ENCODE measurements around the gene PTPRG. TPM values are rescaled to one million over a fixed set of nuclear protein-coding genes. Genes with fewer than 3 reads are reported as not detected.

PTPRG gene
- total RNA-seq, 1 donor: 148 TPM

- Histone ChIP-seq H3K4me1 (ENCODE audit: insufficient read depth, low read length) (peaks cover 28% of the 10 kb centered on the region), H3K79me2 (ENCODE audit: insufficient read depth, low read length) (peaks cover 64% of the 10 kb centered on the region), H3K27ac (ENCODE audit: low read depth, low read length) (peak overlapping the region; percentile 87), H2AFZ (ENCODE audit: low read length) (peak overlapping the region; percentile 80), H3K36me3 (ENCODE audit: insufficient read depth, low read length) (no peaks in the 10 kb centered on the region), H3K27me3 (ENCODE audit: insufficient read depth, low read length) (no peaks in the 10 kb centered on the region), H3K4me2 (ENCODE audit: insufficient read depth, low read length) (peak overlapping the region; percentile 96), H3K4me3 (ENCODE audit: insufficient read depth, low read length) (peak overlapping the region; percentile 92), H3K9me3 (ENCODE audit: low read depth, low read length) (no peaks in the 10 kb centered on the region), H4K20me1 (ENCODE audit: insufficient read depth, low read length) (peaks cover 9% of the 10 kb centered on the region)
- TF ChIP-seq, protein P1, sequence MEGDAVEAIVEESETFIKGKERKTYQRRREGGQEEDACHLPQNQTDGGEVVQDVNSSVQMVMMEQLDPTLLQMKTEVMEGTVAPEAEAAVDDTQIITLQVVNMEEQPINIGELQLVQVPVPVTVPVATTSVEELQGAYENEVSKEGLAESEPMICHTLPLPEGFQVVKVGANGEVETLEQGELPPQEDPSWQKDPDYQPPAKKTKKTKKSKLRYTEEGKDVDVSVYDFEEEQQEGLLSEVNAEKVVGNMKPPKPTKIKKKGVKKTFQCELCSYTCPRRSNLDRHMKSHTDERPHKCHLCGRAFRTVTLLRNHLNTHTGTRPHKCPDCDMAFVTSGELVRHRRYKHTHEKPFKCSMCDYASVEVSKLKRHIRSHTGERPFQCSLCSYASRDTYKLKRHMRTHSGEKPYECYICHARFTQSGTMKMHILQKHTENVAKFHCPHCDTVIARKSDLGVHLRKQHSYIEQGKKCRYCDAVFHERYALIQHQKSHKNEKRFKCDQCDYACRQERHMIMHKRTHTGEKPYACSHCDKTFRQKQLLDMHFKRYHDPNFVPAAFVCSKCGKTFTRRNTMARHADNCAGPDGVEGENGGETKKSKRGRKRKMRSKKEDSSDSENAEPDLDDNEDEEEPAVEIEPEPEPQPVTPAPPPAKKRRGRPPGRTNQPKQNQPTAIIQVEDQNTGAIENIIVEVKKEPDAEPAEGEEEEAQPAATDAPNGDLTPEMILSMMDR (IDR thresholded peaks at IDR 0.05; ENCODE audit: extremely low read depth, low read depth, low read length): no peak
- DNase-seq (ENCODE audit: insufficient read length, low spot score, missing footprints): peak; percentile 88
Observed at GRCh38 chr3:61563313-61564271, 2.2 kb downstream of the PTPRG start.

DNA sequence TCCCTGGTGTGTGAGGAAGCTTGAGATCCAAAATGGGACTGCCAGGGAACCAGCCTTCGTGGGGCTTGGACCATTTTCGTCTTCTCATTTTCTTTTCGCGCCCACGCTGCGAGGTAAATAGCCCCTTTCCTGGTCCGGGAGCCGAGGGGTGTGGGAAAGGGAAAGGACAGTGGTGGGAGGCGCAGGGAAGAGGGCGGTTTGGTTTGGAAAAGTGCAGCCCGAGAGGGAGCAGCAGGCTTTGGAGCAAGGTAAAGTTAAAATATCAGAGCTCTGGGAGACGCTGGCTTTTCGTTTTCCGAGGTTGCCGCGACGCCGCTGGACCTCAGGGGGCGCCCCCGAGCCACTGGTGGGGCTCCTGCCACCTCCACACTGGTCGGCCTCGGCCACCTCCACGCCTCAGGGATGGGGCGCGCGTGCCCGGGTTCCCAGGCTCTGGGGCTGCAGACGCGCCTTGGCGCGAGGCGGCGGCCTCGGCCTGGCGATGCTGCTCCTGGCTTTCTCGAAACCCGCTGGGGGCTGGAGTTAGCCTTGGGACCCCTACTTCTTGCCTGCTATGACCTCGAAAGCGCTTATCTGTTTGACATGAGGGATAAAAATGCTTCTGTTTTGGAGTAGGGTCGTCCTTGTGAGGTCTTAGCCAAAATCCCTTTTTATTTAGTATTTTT, 3.2 kb downstream of the PTPRG start:
- no peaks in the 10 kb centered on the region for H3K36me3 ChIP-seq (ENCODE audit: insufficient read depth, low read length)
- peak overlapping the region; percentile 87 for H3K27ac ChIP-seq (ENCODE audit: low read depth, low read length)
- H3K27me3 ChIP-seq (ENCODE audit: insufficient read depth, low read length): no peaks in the 10 kb centered on the region
- peak overlapping the region; percentile 96 for H3K4me2 ChIP-seq (ENCODE audit: insufficient read depth, low read length)
- peaks cover 9% of the 10 kb centered on the region for H4K20me1 ChIP-seq (ENCODE audit: insufficient read depth, low read length)
- peak; percentile 95 for DNase-seq (ENCODE audit: insufficient read length, low spot score, missing footprints)
- peak overlapping the region; percentile 92 for H3K4me3 ChIP-seq (ENCODE audit: insufficient read depth, low read length)
- H3K79me2 ChIP-seq (ENCODE audit: insufficient read depth, low read length): peaks cover 72% of the 10 kb centered on the region
- H3K4me1 ChIP-seq (ENCODE audit: insufficient read depth, low read length): peaks cover 24% of the 10 kb centered on the region
- TF ChIP-seq, protein P1 (IDR thresholded peaks at IDR 0.05; ENCODE audit: extremely low read depth, low read depth, low read length): peak; percentile 72
- H3K9me3 ChIP-seq (ENCODE audit: low read depth, low read length): no peaks in the 10 kb centered on the region
- H2AFZ ChIP-seq (ENCODE audit: low read length): peak overlapping the region; percentile 80

- Histone ChIP-seq H2AFZ (ENCODE audit: low read length) (no peak overlapping the region), H3K4me3 (ENCODE audit: insufficient read depth, low read length) (no peak overlapping the region), H3K4me2 (ENCODE audit: insufficient read depth, low read length) (no peak overlapping the region), H3K4me1 (ENCODE audit: insufficient read depth, low read length) (peaks cover 27% of the 10 kb centered on the region), H4K20me1 (ENCODE audit: insufficient read depth, low read length) (peaks cover 9% of the 10 kb centered on the region), H3K27me3 (ENCODE audit: insufficient read depth, low read length) (no peaks in the 10 kb centered on the region), H3K36me3 (ENCODE audit: insufficient read depth, low read length) (no peaks in the 10 kb centered on the region), H3K79me2 (ENCODE audit: insufficient read depth, low read length) (peaks cover 81% of the 10 kb centered on the region), H3K27ac (ENCODE audit: low read depth, low read length) (no peak overlapping the region), H3K9me3 (ENCODE audit: low read depth, low read length) (no peaks in the 10 kb centered on the region)
- peak; percentile 58 for DNase-seq (ENCODE audit: insufficient read length, low spot score, missing footprints)
- TF ChIP-seq, protein P1 (IDR thresholded peaks at IDR 0.05; ENCODE audit: extremely low read depth, low read depth, low read length): no peak
Observed at GRCh38 chr3:61565569-61565968, 4.2 kb downstream of the PTPRG start.

DNA sequence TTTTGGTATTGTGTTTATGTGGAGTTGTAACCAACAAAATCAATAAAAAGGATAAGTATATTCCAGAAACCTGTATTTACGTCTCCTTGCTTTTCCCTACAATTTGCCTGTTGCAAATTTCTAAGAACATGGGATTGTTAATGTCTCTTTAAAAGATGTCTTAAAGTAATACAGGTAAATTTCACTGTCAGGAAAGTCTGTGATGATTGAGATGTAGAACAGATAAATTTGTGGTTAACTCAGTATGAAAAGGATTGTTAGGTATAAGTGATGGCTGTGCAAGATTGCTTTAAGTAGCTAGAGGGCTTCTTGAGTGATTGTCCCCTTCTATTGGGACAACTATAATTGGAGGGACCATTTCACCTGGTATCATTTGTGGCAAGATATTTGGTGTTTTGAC, 6.8 kb downstream of the PTPRG start:
- peaks cover 9% of the 10 kb centered on the region for H4K20me1 ChIP-seq (ENCODE audit: insufficient read depth, low read length)
- TF ChIP-seq, protein P1 (IDR thresholded peaks at IDR 0.05; ENCODE audit: extremely low read depth, low read depth, low read length): no peak

More for the DNA sequence above, 6.8 kb downstream of the PTPRG start:
- no peak overlapping the region for H3K4me3 ChIP-seq (ENCODE audit: insufficient read depth, low read length)
- no peak overlapping the region for H3K4me2 ChIP-seq (ENCODE audit: insufficient read depth, low read length)
- no peaks in the 10 kb centered on the region for H3K36me3 ChIP-seq (ENCODE audit: insufficient read depth, low read length)
- H3K4me1 ChIP-seq (ENCODE audit: insufficient read depth, low read length): peaks cover 51% of the 10 kb centered on the region
- no peak overlapping the region for H2AFZ ChIP-seq (ENCODE audit: low read length)
- H3K27ac ChIP-seq (ENCODE audit: low read depth, low read length): no peak overlapping the region
- peaks cover 82% of the 10 kb centered on the region for H3K79me2 ChIP-seq (ENCODE audit: insufficient read depth, low read length)
- no peaks in the 10 kb centered on the region for H3K9me3 ChIP-seq (ENCODE audit: low read depth, low read length)
- no peaks in the 10 kb centered on the region for H3K27me3 ChIP-seq (ENCODE audit: insufficient read depth, low read length)
- DNase-seq (ENCODE audit: insufficient read length, low spot score, missing footprints): no peak

Data from osteoblast (primary cell).